22Rv1 (cell line): ENCODE results near the gene CCRL2.

Experiments
- ZFX ChIP-seq: fragments of 450-650 bp; IDR thresholded peaks from 2 replicates; pipeline ENCODE4 v1.6.1; 2017; ENCODE audit warnings: antibody characterized with exemption, borderline replicate concordance
- TF ChIP-seq, protein P1 (sequence below): fragments of 450-650 bp; IDR thresholded peaks from 2 replicates; pipeline ENCODE4 v1.5.1; 2017; ENCODE audit warnings: mild to moderate bottlenecking

DNA sequence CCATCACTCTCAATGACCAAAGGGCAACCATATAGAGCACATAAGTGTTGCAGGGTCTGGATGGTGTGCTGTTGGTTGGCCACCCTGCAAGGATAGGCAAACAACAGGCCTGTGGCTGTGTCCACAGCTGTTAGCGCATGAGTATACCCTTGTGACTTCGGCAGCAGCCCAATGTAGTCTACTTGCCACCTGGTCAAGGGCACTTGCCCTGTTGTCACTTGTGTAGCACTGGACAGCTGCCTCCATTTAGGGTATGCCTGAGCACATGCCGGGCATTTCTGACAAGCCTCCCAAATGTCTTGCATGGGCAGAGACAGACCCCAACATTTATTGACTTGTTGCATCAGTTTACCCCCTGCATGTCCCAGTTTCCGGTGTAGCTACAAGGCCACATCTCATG lies 12.8 kb downstream of the CCRL2 start:
- TF ChIP-seq, protein P1, sequence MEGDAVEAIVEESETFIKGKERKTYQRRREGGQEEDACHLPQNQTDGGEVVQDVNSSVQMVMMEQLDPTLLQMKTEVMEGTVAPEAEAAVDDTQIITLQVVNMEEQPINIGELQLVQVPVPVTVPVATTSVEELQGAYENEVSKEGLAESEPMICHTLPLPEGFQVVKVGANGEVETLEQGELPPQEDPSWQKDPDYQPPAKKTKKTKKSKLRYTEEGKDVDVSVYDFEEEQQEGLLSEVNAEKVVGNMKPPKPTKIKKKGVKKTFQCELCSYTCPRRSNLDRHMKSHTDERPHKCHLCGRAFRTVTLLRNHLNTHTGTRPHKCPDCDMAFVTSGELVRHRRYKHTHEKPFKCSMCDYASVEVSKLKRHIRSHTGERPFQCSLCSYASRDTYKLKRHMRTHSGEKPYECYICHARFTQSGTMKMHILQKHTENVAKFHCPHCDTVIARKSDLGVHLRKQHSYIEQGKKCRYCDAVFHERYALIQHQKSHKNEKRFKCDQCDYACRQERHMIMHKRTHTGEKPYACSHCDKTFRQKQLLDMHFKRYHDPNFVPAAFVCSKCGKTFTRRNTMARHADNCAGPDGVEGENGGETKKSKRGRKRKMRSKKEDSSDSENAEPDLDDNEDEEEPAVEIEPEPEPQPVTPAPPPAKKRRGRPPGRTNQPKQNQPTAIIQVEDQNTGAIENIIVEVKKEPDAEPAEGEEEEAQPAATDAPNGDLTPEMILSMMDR: no peak
- TF ChIP-seq ZFX: no peak
